Memory B cell (primary cell): ENCODE measurements around the gene UMODL1.
"Not testable (repeated sequence)": the region's sequence is repeated elsewhere in the genome, so short reads cannot be mapped to it uniquely, and the experiment has no call there.

Experiments
- ATAC-seq: fragments of 150-1000 bp; cut with Tn5 transposase; 2 replicates; pipeline ENCODE4 v1.10.0; 2021; ENCODE audit warnings: low read depth, mild to moderate bottlenecking, moderate library complexity
- DNase-seq, 2 donors: peaks; one replicate each; pipeline ENCODE4 v3.0.0; 2022; ENCODE audit warnings: low spot score in 2 of 2
- H3K27ac Mint-ChIP-seq: one replicate; pipeline ENCODE4 v1.8.0; 2022; ENCODE audit warnings: mild to moderate bottlenecking, moderate library complexity, mixed read lengths
- H3K27me3 Mint-ChIP-seq: one replicate; pipeline ENCODE4 v1.8.0; 2022; ENCODE audit warnings: mixed read lengths
- H3K36me3 Mint-ChIP-seq: one replicate; pipeline ENCODE4 v1.8.0; 2022; ENCODE audit warnings: mild to moderate bottlenecking, mixed read lengths
- H3K4me1 Mint-ChIP-seq: one replicate; pipeline ENCODE4 v1.8.0; 2022; ENCODE audit warnings: mixed read lengths
- H3K4me3 Mint-ChIP-seq: one replicate; pipeline ENCODE4 v1.8.0; 2022; ENCODE audit warnings: mild to moderate bottlenecking, moderate library complexity, mixed read lengths
- H3K9me3 Mint-ChIP-seq: one replicate; pipeline ENCODE4 v1.8.0; 2022; ENCODE audit warnings: mixed read lengths

The UMODL1 gene

DNA sequence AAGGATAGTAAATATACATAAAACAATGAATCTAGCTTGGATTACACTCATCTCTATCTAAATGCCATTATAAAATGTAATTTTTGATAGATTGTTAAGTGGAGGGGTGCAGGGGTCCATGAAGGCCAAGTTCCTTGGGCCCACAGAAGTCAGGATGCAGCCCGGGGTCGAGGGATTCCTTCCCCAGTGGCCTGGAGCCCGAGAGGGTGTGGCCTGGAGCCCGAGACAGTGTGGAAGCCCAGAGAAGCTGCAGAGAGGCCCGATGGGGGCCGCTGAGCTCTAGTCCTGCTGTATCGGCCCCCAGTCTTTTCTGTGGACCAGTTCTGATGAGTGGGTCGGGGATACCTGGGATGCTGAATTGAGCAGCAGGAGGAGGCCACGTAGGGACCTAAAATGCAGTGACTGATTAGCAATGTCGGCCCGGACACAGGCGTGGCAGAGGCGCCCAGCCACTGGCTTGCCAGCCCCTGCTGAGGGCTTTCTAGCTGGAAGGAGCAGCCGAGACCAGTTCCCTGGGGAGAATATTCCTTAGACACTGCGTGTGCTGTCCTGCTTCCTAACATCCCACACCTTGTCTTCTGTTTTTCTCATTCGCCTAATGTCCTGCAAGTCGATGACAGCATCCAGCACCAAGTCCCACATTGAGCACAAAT, 38.9 kb downstream of the UMODL1 start:
- no peak overlapping the region for H3K27ac Mint-ChIP-seq
- DNase-seq: no peak
- H3K27me3 Mint-ChIP-seq: peaks cover 11% of the 10 kb centered on the region
- H3K4me1 Mint-ChIP-seq: peaks cover 12% of the 10 kb centered on the region
- no peaks in the 10 kb centered on the region for H3K36me3 Mint-ChIP-seq
- no peak overlapping the region for H3K4me3 Mint-ChIP-seq
- ATAC-seq: no peak
- H3K9me3 Mint-ChIP-seq: no peaks in the 10 kb centered on the region

GRCh38 chr21:42110691-42111469, 39.8 kb downstream of the UMODL1 start:
- DNase-seq (no peak), ATAC-seq (no peak)
- no peak overlapping the region for H3K4me3 Mint-ChIP-seq
- no peaks in the 10 kb centered on the region for H3K36me3 Mint-ChIP-seq
- peaks cover 13% of the 10 kb centered on the region for H3K27me3 Mint-ChIP-seq
- H3K9me3 Mint-ChIP-seq: no peaks in the 10 kb centered on the region
- no peak overlapping the region for H3K27ac Mint-ChIP-seq
- H3K4me1 Mint-ChIP-seq: peaks cover 10% of the 10 kb centered on the region

DNA sequence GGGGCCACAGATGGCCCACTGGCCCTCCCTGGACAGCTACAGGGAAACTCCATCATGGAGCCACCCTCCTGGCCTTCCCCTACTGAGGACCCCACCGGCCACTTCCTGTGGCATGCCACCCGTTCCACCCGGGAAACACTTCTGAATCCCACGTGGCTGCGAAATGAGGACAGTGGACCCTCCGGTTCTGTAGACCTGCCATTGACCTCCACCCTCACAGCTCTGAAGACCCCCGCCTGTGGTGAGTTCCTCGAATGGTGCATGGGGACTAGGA, 40.3 kb downstream of the UMODL1 start:
- peaks cover 10% of the 10 kb centered on the region for H3K4me1 Mint-ChIP-seq
- DNase-seq: no peak
- H3K9me3 Mint-ChIP-seq: no peaks in the 10 kb centered on the region
- H3K36me3 Mint-ChIP-seq: no peaks in the 10 kb centered on the region
- no peak overlapping the region for H3K4me3 Mint-ChIP-seq
- no peak for ATAC-seq
- H3K27ac Mint-ChIP-seq: no peak overlapping the region
- peaks cover 13% of the 10 kb centered on the region for H3K27me3 Mint-ChIP-seq

GRCh38 chr21:42111811-42112210, 40.7 kb downstream of the UMODL1 start:
- Mint-ChIP-seq H3K27ac (no peak overlapping the region), H3K4me3 (no peak overlapping the region), H3K36me3 (no peaks in the 10 kb centered on the region), H3K9me3 (no peaks in the 10 kb centered on the region), H3K27me3 (peaks cover 13% of the 10 kb centered on the region), H3K4me1 (peaks cover 10% of the 10 kb centered on the region)
- DNase-seq (no peak), ATAC-seq (no peak)

- no peaks in the 10 kb centered on the region for H3K9me3 Mint-ChIP-seq
- ATAC-seq (no peak), DNase-seq (no peak)
- peaks cover 14% of the 10 kb centered on the region for H3K27me3 Mint-ChIP-seq
- no peak overlapping the region for H3K4me3 Mint-ChIP-seq
- no peak overlapping the region for H3K27ac Mint-ChIP-seq
- H3K36me3 Mint-ChIP-seq: no peaks in the 10 kb centered on the region
- H3K4me1 Mint-ChIP-seq: peaks cover 9% of the 10 kb centered on the region
Measured at GRCh38 chr21:42112238-42112637, 41.1 kb downstream of the UMODL1 start.

GRCh38 chr21:42112857-42113256, 41.7 kb downstream of the UMODL1 start:
- no peaks in the 10 kb centered on the region for H3K36me3 Mint-ChIP-seq
- H3K4me3 Mint-ChIP-seq: no peak overlapping the region
- H3K4me1 Mint-ChIP-seq: peaks cover 9% of the 10 kb centered on the region
- ATAC-seq (no peak), DNase-seq (no peak)
- H3K27me3 Mint-ChIP-seq: peaks cover 19% of the 10 kb centered on the region
- H3K9me3 Mint-ChIP-seq: no peaks in the 10 kb centered on the region
- no peak overlapping the region for H3K27ac Mint-ChIP-seq

DNA sequence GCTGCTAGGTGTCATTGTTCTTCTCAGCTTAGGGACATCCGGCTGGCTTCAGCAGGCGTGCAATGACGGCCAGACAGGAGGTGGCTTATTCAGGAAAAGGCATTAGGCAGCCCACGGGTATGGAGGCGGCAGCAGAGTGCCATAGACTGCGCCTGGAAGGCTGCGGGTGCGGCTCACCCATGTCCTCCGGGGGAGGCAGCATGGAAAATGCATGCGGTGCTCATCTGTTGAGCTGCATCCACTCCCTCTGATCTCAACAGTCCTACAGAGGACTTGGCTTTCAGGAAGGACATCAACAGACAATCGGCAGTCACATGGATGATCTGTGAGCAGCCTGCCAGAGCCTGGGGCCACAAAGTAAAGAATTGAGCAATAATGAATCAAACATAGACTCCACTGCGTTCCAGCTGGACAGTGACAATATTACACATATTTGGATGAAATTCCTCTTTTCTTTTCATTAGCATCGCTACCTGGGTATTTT, 42.9 kb downstream of the UMODL1 start:
- Mint-ChIP-seq H3K36me3 (no peaks in the 10 kb centered on the region), H3K27me3 (peaks cover 23% of the 10 kb centered on the region), H3K27ac (no peak overlapping the region), H3K4me1 (peaks cover 9% of the 10 kb centered on the region), H3K9me3 (no peaks in the 10 kb centered on the region), H3K4me3 (no peak overlapping the region)
- ATAC-seq (no peak), DNase-seq (no peak)

DNA sequence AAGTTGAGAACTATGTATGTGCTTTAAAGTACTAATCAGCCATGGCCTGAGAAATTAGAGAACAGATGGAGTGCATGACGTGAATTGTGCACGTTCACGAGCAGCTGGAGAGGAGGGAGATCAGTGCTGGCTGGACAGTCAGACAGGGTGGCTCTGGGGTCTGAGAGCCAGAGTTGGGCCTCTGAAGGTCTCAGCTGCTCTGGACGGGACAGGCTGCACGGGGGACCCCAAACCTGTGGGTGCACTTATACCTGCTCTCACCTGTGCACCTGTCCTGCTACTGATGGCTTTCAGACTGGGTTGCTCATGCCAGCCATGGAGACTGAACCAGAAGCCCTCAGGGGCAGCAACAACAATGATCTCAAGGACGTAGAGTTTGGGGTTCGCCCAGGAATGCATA, 43.5 kb downstream of the UMODL1 start:
- Mint-ChIP-seq H3K9me3 (no peaks in the 10 kb centered on the region), H3K27me3 (peaks cover 23% of the 10 kb centered on the region), H3K27ac (no peak overlapping the region), H3K4me3 (no peak overlapping the region), H3K36me3 (no peaks in the 10 kb centered on the region), H3K4me1 (peaks cover 14% of the 10 kb centered on the region)
- ATAC-seq (no peak), DNase-seq (no peak)

DNA sequence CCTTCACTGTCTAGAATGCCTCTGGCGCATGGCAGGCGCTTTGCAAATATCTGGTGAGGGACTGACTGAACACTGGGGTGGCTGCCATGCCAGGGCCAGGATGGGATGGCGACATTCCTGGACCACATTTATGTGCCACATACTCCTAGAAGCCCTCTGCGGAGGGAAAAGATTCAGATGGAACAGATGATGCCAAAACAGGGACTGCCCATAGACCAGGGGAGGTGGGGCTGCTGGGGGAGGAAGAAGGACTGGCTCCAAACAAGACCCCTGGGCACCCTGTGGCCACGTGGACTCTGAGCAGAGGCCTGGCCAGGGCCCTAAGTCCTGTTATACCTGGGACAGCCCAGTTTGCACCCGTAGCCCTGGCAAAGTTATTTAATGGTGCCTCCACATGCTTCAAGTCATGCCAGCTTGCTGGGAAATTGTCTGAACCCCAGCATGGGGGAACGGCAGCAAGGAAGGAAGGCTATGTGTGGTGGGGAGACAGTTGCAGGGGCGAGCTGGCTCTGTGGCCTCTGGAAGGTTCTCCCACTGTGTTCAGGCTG, 44.1 kb downstream of the UMODL1 start:
- Mint-ChIP-seq H3K4me3 (no peak overlapping the region), H3K27ac (no peak overlapping the region), H3K4me1 (peaks cover 18% of the 10 kb centered on the region), H3K9me3 (no peaks in the 10 kb centered on the region), H3K27me3 (peaks cover 23% of the 10 kb centered on the region), H3K36me3 (no peaks in the 10 kb centered on the region)
- DNase-seq: no peak
- ATAC-seq: no peak

DNA sequence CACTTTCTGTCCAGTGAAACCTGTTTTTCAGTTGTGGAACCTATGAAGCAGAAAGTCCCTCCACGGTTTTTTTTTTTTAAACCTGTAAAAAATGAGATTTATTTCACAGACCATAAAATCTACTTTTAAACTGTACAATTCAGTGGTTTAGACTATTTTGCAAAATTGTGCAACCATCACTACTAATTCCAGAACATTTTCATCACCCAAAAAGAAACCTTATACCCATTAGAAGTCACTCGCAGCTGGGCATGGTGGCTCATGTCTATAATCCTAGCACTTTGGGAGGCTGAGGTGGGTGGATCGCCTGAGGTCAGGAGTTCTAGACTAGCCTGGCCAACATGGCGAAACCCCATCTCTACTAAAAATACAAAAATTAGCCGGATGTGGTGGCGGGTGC, 45.4 kb downstream of the UMODL1 start:
- H3K9me3 Mint-ChIP-seq, H3K27ac Mint-ChIP-seq, DNase-seq, H3K4me3 Mint-ChIP-seq, ATAC-seq, H3K36me3 Mint-ChIP-seq: not testable (repeated sequence)
- Mint-ChIP-seq H3K27me3 (peaks cover 32% of the 10 kb centered on the region), H3K4me1 (peaks cover 30% of the 10 kb centered on the region)

DNA sequence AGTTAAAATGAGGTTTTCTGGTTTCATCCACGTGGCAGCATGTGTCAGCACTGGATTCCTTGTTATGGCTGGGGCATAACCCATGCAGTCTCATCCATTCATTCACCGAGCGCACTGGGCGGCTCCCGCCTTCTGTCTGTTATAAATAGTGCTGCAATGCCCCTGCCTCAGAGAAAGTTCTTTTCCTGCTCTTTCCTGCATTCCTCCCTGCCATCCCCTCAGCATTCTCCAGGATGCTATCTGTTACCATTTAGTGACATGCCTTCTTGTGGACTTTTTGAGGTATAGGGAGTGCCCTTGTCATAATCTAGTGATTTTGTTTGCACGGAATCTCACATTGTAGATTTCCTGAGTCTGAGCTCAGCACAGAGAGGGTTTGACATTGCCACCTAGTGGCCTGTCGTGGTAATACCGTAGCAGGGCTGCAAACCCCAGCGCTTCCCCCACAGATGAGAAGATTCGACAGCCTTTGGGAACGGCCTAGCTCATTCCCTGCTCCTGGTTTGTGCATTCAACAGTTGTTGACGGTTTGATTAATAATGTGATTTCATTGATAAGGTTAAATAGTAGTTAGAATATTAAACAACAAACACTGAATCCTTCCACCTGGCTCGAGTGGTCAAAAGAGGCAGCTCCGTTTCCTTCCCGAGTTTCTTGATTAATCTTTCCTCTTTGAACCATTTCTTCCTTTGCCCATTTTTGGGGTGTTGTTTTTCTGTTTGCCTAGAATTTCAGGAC, 46.3 kb downstream of the UMODL1 start:
- peaks cover 31% of the 10 kb centered on the region for H3K4me1 Mint-ChIP-seq
- no peak overlapping the region for H3K4me3 Mint-ChIP-seq
- H3K36me3 Mint-ChIP-seq: no peaks in the 10 kb centered on the region
- ATAC-seq (peak; percentile 54), DNase-seq (peak; percentile 78 to 83)
- H3K9me3 Mint-ChIP-seq: no peaks in the 10 kb centered on the region
- peaks cover 36% of the 10 kb centered on the region for H3K27me3 Mint-ChIP-seq
- H3K27ac Mint-ChIP-seq: no peak overlapping the region

- H3K36me3 Mint-ChIP-seq: no peaks in the 10 kb centered on the region
- peaks cover 31% of the 10 kb centered on the region for H3K4me1 Mint-ChIP-seq
- H3K9me3 Mint-ChIP-seq: no peaks in the 10 kb centered on the region
- H3K4me3 Mint-ChIP-seq: peak overlapping the region; percentile 15
- peaks cover 35% of the 10 kb centered on the region for H3K27me3 Mint-ChIP-seq
- H3K27ac Mint-ChIP-seq: no peak overlapping the region
- DNase-seq (no peak), ATAC-seq (no peak)
Measured at GRCh38 chr21:42117967-42118780, 47.1 kb downstream of the UMODL1 start.

- Mint-ChIP-seq H3K27ac (no peak overlapping the region), H3K9me3 (no peaks in the 10 kb centered on the region), H3K27me3 (peaks cover 37% of the 10 kb centered on the region), H3K4me3 (no peak overlapping the region), H3K4me1 (peaks cover 33% of the 10 kb centered on the region), H3K36me3 (no peaks in the 10 kb centered on the region)
- ATAC-seq: peak; percentile 42
- peak in 1 of 2 donors; percentile 50 for DNase-seq
Measured at GRCh38 chr21:42118901-42119300, 47.8 kb downstream of the UMODL1 start.
